Left cardiac atrium (tissue), 4 donors: ENCODE results near the gene EEFSEC. TPM values are rescaled to one million over a fixed set of nuclear protein-coding genes. Genes with fewer than 3 reads are reported as not detected.

Experiments used
- ATAC-seq, 2 donors: fragments of 200-7000 bp; cut with Tn5 transposase; one replicate each; pipeline ENCODE4 v1.9.1; 2020; ENCODE audit warnings: mild to moderate bottlenecking in 2 of 2, moderate library complexity in 2 of 2
- DNase-seq: peaks from one replicate; pipeline ENCODE4 v3.0.0-alpha.2; 2020
- intact Hi-C, 2 donors: fragments of 100-400 bp; cut with DNase I; formaldehyde crosslinking; loops; one replicate each; pipeline versions ENCODE4 v1.14.1 to v1.15.1; 2022 to 2023
- total RNA-seq, 2 donors: library from RNA; stranded (reverse); fragmentation: NEBNext Ultra II Directional; extraction: Animal tissue kit (Norgen Biotek cat#: 25700); gene quantifications; one replicate each; pipeline ENCODE4 v1.2.1, GENCODE V29; 2021
- donor health status: DM: no; HTN: yes; CAD: no.
- donor health status: DM: no; HTN: yes; CAD: no; lungs with severe emphysema.
- donor health status: DM: yes; HTN: yes; CAD: no.
- donor health status: Dilated cardiomyopathy.

EEFSEC gene
- total RNA-seq, 2 donors from 2014 or later, result 13.5 to 18.9 TPM

DNA sequence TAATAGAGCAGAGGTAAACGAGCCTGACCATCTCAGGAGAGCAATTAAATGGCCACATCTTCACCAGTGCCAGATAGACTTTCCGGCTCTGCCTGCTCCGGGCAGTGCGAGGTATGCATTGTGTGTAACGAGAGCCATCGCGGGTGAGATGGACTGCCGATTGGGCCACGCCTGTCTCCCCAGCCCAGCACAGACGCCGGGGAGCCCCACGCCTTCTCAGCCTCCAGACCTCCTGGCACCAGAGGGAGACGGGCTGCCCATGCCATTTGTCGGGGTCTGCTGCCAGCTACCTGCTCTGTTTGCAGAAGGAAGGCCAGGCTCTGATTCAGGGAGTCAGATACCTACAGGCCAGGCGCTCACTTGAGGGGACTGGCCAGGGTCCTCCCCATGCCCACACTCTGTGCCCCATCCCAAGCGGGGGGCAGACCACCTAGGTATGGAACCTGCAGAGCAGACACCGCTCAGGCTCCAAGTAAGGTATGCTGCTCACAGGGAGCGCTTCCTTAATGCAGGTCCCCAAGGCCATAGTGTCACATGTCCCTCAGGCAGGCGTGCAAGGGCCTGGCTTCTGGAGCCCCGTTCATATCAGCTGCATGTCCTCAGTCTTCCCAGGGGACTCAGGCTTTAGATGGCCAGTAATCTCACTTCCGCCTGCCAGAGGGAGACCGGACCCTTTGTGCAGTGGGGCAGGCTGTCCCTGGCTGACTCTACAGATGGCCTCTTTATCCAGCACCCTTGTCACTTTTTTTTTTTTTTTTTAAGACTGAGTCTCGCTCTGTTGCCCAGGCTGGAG lies 251.2 kb downstream of the EEFSEC start:
- DNase-seq (no peak), ATAC-seq (peak in 1 of 2 donors; percentile 24)
- intact Hi-C loops, result no loop called here

DNA sequence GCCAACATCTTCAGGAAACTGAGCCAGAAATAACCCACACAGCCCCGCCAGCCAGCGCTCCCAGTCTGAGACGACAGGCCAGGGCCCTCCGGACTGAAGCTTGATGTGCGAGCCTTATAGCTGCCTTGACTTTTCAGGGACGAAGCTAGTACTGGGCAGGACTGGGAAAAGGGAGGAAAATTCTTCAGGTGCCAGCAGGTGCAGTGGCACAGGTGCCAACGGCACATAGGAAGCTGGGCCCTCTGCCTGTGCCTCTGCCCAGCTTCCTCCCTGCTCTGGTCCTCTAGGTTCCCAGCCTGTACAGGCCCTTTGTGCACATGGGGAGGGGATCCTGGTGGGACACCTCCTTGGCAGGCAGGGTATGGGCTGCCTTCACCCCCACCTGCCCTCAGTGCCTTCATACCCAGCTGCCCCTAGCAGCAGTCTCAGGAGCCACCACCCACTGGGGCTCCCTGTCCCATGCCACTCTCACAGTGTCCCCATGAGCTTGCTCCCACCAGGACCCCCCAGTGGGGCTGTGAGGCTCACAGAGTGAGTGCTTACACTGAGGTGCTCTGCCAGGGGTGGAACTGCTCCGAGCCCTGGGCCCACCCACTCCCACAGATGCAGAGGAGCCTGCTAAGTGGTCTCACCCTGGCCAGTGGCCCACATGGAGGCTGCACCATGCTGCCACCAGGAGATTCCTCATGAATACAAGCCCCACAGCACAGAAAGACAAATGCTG lies 252.4 kb downstream of the EEFSEC start:
- no peak for DNase-seq
- ATAC-seq, result no peak
- intact Hi-C loops, result no loop called here

DNA sequence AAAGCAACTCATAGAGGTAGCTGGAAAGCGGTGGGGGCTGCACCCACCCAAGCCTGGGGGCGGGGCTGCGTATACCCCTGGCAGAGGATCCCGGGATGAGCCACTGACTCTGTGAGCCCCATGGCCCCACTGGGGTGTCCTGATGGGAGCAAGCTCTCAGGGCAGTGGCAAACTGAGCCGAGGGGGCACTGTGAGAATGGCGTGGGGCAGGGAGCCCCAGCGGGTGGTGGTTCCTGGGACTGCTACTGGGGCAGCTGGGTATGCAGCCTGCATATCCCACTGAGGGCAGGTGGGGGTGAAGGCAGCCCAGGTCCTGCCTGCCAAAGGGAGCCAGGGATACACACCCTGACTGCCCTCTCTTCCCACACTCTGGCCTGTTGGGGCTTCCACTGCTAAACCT lies 254.0 kb downstream of the EEFSEC start:
- ATAC-seq (no peak), DNase-seq (no peak)
- intact Hi-C loops, result no loop called here

DNA sequence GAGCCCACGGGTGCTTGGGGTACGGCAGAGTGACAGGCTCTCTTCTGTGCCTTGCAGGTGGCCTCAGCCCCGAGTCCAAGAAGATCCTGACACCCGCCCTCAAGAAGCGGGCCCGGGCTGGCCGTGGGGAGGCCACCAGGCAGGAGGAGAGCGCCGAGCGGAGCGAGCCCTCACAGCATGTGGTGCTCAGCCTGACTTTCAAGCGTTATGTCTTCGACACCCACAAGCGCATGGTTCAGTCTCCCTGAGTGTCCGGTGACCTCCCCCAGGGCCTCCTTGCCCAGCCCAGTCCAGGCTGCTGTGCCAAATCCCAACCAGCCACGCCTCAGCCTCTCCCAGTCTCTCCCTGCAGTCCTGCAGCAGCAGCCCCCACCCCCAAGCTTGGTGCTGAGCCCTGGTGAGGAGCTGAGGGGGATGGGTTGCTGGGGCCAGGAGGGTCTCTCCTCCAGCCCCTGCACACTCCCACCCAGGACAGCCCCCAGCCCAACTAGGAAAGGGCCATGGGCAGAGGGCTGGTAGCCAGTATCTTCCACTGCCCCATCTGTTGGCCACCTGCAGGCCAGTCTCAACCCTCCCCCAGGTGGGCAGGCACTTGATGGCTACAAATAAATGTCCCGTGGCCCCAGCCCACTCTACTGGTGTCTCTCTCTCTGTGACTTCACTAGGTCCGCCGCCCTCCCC lies 254.9 kb downstream of the EEFSEC start:
- ATAC-seq, result no peak
- intact Hi-C loops, result no loop called here
- no peak for DNase-seq

DNA sequence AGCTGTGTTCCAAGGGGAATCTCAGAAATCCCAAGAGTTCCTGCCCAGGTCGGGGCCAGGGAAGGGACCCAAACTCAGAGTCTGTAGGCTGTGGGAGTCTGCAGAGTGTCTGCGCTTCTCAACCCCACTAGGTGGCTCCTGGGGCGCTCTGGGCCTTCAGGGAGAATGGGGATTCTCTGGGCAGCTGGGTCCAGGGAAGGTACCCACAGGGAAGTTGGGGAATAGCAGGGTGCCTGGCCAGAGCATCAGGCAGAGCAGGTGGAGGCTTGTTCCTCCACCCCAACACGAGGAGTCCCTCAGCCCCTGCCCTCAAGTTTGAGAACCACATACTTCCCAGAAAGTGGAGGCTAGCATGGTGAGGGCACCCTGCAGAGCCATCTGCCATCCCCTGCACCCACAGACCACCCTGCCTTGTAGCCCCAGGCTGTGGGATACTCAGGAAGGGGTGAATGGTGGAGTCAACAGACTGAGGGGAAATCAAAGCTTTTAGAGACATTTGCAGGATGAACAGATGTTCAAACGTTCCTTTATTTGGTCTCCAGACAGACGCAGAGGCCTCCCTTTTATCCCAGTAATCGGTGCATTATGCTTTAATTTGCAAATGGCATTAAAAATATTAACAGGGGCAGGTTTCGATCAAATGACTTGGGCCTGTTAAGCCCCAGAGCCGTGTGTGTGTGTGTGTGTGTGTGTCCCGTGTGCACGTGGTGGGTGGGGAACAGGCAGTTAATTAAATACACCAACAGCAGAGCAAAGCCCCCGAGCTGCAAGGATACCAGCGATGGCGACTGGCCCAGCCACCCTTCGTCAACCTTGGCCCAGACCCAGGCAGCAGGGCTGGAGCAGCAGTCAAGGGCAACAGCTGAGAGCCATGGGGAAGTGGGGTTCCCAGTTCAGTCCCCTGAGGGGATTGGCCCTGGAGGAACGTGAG lies 255.7 kb downstream of the EEFSEC start:
- no peak for DNase-seq
- peak in 1 of 2 donors; percentile 62 for ATAC-seq
- intact Hi-C loops, result no loop called here

DNA sequence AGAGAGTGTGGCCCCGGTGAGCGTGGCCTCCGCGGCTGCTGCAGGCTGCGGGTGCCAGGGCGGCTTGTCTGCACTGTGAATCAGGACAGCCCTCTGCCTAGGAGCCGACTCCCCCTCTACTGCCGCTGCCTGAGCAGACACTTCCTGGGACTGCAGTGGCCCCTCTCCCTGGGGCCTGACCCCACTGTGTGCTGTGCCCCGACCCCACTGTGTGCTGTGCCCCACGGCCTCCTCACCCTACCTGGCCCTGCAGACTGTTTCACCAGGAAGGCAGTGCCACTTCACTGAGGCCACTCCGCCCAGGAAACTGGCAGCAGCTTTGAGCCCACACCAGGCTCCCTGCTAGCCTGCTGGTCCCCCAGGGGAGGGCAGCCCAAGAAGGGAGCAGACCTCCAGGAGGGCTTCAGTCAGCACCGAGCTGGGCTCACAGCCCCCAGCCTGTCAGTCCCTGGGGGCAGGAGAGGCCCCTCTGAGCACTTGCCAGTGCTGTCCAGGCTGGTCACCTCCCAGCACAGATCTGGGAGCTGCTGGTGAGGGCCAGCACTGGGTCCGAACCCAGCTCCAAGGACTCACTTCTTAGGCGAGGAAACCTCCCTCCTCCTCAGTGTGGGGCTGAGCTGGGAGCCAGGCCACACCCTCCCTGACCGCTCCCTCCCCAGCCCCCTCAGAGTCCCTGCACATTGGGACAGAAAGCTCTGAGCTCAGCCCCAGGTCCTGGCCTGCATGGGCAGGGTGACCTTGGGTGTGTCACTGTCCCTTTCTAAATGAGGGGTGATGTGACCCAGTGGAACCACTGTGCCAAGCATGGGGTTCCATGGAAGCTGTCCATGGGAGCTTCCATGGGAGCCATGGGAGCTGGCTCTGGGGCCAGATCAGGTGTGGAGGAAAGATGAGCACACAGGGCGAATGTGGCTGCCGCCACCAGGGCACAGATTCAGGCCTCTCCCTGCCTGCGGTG lies 256.6 kb downstream of the EEFSEC start:
- no peak for ATAC-seq
- intact Hi-C loops, result no loop called here
- no peak for DNase-seq

DNA sequence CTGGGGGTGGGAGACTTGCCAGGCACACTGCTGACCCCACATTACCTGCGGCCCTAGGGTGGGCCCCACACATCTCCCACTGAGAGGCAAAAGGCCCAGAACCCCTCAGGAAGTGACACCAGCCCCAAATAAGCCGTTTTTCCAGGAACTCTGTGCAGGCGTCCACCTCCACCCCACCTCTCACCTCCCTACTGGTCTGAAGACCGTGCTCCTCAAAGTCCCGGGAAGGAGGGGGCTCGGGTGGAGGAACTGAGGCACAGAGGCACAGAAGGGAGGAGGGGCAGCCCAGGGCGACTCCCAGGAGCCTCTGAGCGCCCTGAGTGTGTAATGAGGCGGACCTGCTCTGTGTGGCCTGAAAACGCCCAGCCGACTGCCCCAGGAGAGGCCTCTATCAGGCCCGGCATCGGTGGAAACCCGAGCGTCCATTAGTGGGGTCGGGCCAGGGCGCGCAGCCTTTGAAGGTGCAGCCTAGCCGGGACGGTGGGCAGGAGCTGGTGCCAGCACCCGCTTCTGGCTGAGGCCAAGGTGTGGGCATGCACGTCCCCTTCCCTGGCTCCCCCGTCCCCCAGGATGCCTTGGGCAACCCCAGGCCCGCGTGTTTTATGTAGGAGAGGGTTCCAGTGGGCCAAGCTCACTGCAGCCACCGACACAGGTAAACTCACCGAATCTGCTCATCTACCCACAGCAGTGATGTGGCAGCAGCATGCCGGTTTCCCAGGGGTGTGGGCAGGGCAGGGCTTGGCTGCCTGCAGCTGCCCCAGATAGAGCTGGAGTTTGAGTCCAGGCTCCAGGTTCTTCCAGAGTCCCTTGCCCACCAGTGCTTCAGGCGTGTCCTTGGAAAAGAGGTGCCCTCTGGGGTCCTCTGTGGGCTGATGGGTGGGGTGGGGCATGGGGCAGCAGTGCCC lies 257.6 kb downstream of the EEFSEC start:
- no peak for DNase-seq
- no peak for ATAC-seq
- intact Hi-C loops, result no loop called here

DNA sequence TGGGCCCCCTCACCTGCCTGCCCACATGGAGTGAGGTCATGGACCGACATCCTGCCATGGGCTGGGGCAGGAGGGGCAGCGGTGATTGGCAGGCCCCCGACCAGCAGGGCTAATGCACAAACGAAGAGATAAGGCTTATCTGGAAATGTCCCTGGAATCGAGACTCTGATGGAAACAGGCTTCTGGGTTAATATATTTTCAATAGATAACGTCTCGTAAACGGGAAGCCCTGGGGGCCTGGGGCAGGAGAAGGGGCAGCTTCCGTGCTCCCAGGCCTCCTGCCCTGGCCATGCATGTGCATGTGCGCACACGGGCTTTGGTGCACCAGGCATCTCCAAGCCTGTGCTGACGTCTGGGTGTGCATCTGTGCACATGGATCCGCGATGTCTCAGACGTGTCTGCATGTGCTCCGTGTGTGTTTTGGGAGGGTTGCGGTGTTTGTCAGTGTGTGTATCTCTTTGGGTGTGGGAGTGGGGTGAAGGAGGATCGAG lies 258.3 kb downstream of the EEFSEC start:
- intact Hi-C loops, result no loop called here
- DNase-seq, result no peak
- ATAC-seq, result no peak

DNA sequence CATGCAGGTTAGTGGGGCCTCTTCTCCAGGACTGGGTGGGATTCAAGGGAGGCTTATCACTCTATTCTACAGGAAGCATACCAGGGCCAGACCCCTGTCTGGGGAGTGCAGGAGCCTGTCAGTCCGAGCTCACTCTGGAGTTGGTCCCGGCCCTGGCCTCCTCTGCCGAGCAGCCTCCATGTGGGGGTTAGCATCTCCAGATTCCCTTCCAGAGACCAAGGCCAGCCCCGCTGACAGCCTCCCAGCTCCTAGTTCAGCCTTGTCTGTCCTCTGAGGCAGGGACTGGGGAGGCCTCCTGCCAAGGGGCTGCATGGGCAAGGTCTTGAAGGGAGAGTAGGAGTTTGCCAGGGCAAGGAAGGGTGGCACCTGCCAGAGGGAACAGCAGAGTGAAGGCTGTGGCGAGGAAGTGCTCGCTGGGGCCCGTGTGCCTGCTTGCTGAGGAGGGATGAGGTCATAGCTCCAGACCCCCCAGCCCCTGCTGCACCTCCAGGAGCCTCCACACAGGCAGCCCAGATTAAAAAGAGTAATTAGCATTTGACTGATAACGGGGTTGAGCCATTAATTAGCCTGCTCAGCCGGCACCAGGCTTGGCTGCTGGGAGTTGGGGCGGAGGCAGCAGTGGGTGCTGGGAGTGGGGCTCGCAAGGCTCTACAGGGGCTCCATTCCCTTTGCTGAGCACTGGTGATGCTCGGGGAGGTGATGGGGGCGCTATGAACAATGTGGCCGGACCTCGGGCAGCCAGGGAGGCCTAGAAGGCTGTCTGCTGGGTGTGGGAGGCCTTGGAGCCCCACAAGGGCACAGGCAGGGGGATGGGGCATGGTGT lies 259.1 kb downstream of the EEFSEC start:
- intact Hi-C loops, result no loop called here
- DNase-seq (no peak), ATAC-seq (no peak)

DNA sequence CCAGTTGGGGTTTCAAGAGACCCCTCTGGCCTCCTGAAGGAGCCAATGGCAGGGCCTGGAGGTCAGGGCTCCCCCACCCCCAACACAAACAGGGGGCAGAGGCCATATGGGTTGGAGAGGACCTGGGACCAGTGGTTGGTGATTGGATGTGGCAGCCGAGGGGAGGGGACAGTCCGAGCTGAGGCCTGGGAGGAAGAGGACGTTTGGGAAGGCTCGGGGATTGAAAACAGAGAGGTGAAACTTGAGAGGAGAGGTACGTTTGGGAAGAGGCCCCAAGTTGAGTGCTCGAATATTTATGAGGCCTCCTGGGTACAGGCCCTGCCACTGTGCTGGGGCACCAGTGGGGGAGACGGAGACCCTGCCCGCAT lies 259.7 kb downstream of the EEFSEC start:
- ATAC-seq (no peak), DNase-seq (no peak)
- intact Hi-C loops, result no loop called here

DNA sequence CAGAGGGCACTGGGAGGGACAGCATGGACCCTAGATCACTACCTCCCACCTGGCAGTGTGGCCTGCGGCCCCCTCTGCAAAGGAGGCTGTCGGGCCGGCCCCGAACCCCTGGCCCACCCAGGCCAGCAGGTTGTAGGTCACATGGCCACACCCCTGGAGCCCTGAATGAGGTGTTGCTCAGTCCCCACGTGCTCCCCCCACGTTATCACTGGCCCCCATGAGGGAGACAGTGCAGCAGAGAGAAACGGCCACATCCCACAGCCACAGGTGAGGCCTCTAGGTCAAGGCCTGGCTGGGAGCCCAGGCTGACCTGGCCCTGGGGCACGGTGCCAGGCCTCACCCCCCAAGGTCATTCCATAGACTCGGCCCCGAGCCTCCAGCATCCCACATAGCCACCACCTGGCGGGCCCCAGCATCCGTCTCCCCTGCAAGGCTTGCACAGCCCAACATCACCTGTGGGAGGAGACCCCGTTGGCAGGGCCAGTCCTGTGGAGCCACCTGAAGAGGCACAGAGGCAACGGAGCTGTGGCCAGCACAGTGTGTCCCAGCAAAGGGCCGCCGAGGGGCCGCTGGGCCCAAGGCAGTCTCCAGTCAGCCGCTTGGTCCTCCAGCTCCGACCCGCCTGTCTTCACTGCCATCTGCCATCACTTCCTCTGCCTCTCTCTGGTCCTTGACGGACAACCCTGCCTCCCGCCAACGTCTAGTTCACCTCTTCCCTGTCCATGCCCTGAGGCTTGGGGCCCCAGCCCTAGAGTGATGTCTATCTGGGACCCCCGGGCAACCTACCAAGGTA lies 260.3 kb downstream of the EEFSEC start:
- ATAC-seq (no peak), DNase-seq (no peak)
- intact Hi-C loops, result no loop called here

DNA sequence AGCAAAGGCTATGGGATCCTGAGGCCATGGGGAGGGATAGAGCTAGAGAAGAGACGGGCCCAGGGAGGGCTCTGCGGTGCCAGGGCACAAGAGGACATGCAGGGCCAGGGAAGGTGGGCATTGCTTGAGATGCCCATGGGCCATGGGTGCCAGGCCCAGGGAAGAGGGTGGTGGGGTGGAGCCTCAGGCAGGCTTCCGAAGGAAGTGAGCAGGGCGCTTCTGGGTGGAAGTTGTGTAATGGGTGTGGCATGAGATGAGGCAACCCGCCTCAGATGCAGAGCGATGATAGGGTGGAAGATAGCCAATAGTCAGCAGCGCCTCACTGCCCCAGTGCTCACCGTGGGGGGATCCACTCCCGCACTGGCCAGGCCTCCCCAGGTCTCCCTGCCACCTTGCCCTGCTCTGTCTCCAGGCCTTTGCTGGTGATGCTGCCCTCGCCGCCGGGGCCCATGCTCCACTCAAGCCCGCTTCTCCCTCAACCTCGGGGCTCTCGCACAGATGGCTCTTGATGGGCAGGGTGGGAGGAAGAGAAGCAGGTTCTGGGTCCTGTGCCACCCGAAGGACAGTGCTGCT lies 262.0 kb downstream of the EEFSEC start:
- ATAC-seq (no peak), DNase-seq (no peak)
- intact Hi-C loops, result no loop called here

DNA sequence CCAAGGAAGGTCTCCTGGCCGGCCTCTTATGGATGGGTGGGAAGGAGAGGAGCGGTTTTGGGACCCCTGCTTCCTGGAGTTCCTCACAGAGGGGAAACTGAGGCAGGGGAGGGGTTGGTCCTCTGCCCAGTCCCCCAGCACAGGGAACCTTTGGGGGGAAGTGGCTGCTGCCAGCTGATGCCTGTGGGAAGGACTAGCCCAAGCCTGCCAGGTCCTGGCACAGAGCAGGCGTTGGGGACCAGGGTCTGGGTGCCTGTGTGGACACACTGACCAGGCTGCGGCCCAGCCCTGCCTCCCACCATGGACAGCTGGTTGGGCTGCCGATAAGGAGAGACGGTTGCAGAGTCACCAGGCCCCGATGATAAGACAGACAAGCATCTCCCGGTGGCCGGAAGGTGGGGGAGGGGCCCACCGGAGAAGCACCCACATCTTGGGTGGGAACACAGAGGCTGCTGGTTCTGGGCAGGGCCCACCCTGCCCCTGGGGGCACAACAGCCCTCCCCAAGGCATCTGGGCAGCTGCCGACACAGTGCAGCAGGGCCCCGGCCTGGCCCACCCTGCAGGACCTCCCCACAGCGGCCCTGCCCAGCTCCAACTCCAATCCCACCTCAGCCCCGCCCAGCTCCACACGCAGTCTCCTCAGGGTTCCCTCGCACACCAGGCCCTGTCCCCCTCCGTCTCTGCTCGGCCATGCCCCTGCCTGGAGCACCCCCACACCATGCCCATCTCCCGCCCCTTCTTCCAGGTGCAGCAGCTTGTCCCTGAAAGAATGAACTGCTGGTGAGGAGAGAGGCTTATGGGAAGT lies 262.7 kb downstream of the EEFSEC start:
- intact Hi-C loops, result no loop called here
- no peak for DNase-seq
- no peak for ATAC-seq

DNA sequence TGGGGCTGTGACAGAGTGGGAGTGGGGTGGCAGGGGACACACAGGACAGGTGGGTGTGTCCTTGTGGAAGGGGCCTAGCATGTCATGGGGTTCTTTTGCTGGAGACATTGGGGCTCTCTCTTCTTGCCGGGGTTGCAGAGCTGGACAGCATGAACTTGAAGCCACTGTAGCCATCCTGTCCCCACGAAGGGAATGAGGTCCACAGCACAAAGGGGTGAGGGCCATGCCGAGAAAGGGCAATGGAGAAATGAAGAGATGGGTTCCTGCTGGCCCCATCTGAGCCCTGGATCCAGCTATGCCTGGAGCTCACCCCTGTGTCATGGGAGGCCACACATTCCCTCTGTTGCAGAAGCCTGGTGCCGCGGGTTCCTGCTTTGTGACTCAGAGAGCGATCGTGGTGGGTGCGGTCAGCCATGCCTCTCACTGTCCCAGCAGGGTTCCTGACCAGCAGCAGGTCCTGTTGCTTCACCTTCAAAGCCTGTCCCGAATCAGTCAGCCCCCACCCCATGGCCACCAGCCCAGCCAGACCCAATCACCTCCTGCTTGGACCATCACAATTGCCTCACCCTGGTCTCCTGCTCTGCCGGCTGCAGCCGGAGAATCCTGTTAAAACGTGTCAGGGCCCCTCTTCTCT lies 263.4 kb downstream of the EEFSEC start:
- no peak for ATAC-seq
- no peak for DNase-seq
- intact Hi-C loops, result no loop called here
